K562 (cell line): ENCODE results near the gene CNIH1. TPM values are rescaled to one million over a fixed set of nuclear protein-coding genes. Genes with fewer than 3 reads are reported as not detected.

Source experiments
- EP300 ChIP-seq: IDR thresholded peaks from 2 replicates; pipeline ENCODE4 v1.6.1; 2012; ENCODE audit warnings: low read length, improper control_type of control experiment
- ERF ChIP-seq: fragments of 450-650 bp; formaldehyde crosslinking; IDR thresholded peaks from 2 replicates; pipeline ENCODE4 v1.4.0; 2020; ENCODE audit warnings: mild to moderate bottlenecking, mixed read lengths
- HMG20B ChIP-seq: fragments of 250-450 bp; sonication (Bioruptor Pico); IDR thresholded peaks from 2 replicates; pipeline ENCODE4 v1.5.0; 2021; ENCODE audit warnings: mild to moderate bottlenecking
- LEF1 ChIP-seq: fragments of 450-650 bp; IDR thresholded peaks from 2 replicates; pipeline ENCODE4 v1.6.1; 2016; ENCODE audit warnings: mild to moderate bottlenecking
- NEUROD1 ChIP-seq: fragments of 150-350 bp; IDR thresholded peaks from 2 replicates; pipeline ENCODE4 v1.6.1; 2014; ENCODE audit warnings: borderline replicate concordance, low read length, low read depth; ENCODE audit not compliant: partially characterized antibody
- PPARD ChIP-seq: fragments of 250-450 bp; sonication (Bioruptor Pico); IDR thresholded peaks from 2 replicates; pipeline ENCODE4 v1.8.0; 2022; ENCODE audit warnings: inconsistent platforms, mild to moderate bottlenecking, moderate library complexity
- RBFOX2 ChIP-seq: fragments of 200-400 bp; formaldehyde crosslinking; IDR thresholded peaks from 2 replicates; pipeline ENCODE4 v1.6.1; 2017; ENCODE audit warnings: low read depth, mild to moderate bottlenecking, low read length, moderate library complexity
- RCOR1 ChIP-seq, 2 experiments: IDR thresholded peaks; 2 replicates each; pipeline ENCODE4 v1.6.1; 2012; ENCODE audit warnings: low read depth in 2 of 2, low read length in 2 of 2, borderline replicate concordance in 1 of 2, improper control_type of control experiment in 1 of 2
- RFX5 ChIP-seq: IDR thresholded peaks from 2 replicates; pipeline ENCODE4 v1.6.1; 2011; ENCODE audit warnings: low read depth, mild to moderate bottlenecking, improper control_type of control experiment, low read length
- SMAD3 ChIP-seq: fragments of 450-650 bp; formaldehyde crosslinking; conservative IDR thresholded peaks from 2 replicates; pipeline ENCODE4 v1.4.0; 2020; ENCODE audit warnings: mild to moderate bottlenecking
- ZNF561 ChIP-seq: fragments of 450-650 bp; formaldehyde crosslinking; conservative IDR thresholded peaks from 2 replicates; pipeline ENCODE4 v1.4.0; 2020; ENCODE audit warnings: mild to moderate bottlenecking, moderate library complexity
- polyA plus RNA-seq, 8 experiments: library from polyadenylated mRNA; depleted of rRNA in 4 of 8; stranded (reverse) in 5 of 8; unstranded in 3 of 8; fragments of >200 nt; fragmentation: Nextera tagmentation in 2 of 8; fragmentation: Illumina TruSeq in 1 of 8; extraction: Ambion mirVana in 2 of 8; extraction: Trizol in 1 of 8; gene quantifications; 2 replicates each; pipeline versions ENCODE4 v1.2.1 to v1.2.3, GENCODE V29; 2011 to 2014; ENCODE audit warnings: inconsistent platforms in 1 of 8, missing spikeins in 1 of 8
- total RNA-seq, 7 experiments: library from RNA; depleted of rRNA in 6 of 7; stranded (reverse); fragments of >200 nt in 6 of 7; fragmentation: Illumina TruSeq in 2 of 7; extraction: Trizol in 2 of 7; gene quantifications; 2 replicates each; pipeline versions ENCODE4 v1.2.1 to v1.2.3, GENCODE V29; 2011 to 2021; ENCODE audit warnings: low replicate concordance in 1 of 7
- TF ChIP-seq, protein P1 (sequence below): fragments of 450-650 bp; IDR thresholded peaks from 2 replicates; pipeline ENCODE4 v1.6.1; 2017; ENCODE audit warnings: antibody characterized with exemption, mild to moderate bottlenecking
- TF ChIP-seq, protein P2 (sequence below): fragments of 450-650 bp; formaldehyde crosslinking; IDR thresholded peaks from 2 replicates; pipeline ENCODE4 v1.4.0; 2020; ENCODE audit warnings: mild to moderate bottlenecking, moderate library complexity
- TF ChIP-seq, protein P3 (sequence below), 2 experiments: IDR thresholded peaks; 2 replicates each; pipeline ENCODE4 v1.6.1; 2011; ENCODE audit warnings: borderline replicate concordance in 1 of 2, control low read depth in 1 of 2, low read depth in 1 of 2, low read length in 1 of 2, mild to moderate bottlenecking in 1 of 2, mixed read lengths in 1 of 2, moderate library complexity in 1 of 2; ENCODE audit not compliant: insufficient read depth in 1 of 2, insufficient read length in 1 of 2, poor library complexity in 1 of 2, severe bottlenecking in 1 of 2; ENCODE audit errors: extremely low read depth in 1 of 2
- TF ChIP-seq, protein P4 (sequence below): fragments of 450-650 bp; formaldehyde crosslinking; IDR thresholded peaks from 2 replicates; pipeline ENCODE4 v1.4.0; 2020; ENCODE audit warnings: mild to moderate bottlenecking
- TF ChIP-seq, protein P5 (sequence below), 2 experiments: fragments of 450-650 bp; conservative IDR thresholded peaks; 2 replicates each; pipeline ENCODE4 v1.6.1; 2017; ENCODE audit warnings: mild to moderate bottlenecking in 2 of 2, moderate library complexity in 2 of 2

The CNIH1 gene
- total and polyA plus RNA-seq, 9 of the 15 experiments (the other 6 are each of a cell fraction or from before 2014, with no cell fraction given) = 13.9 to 283 (median 77.3) TPM

DNA sequence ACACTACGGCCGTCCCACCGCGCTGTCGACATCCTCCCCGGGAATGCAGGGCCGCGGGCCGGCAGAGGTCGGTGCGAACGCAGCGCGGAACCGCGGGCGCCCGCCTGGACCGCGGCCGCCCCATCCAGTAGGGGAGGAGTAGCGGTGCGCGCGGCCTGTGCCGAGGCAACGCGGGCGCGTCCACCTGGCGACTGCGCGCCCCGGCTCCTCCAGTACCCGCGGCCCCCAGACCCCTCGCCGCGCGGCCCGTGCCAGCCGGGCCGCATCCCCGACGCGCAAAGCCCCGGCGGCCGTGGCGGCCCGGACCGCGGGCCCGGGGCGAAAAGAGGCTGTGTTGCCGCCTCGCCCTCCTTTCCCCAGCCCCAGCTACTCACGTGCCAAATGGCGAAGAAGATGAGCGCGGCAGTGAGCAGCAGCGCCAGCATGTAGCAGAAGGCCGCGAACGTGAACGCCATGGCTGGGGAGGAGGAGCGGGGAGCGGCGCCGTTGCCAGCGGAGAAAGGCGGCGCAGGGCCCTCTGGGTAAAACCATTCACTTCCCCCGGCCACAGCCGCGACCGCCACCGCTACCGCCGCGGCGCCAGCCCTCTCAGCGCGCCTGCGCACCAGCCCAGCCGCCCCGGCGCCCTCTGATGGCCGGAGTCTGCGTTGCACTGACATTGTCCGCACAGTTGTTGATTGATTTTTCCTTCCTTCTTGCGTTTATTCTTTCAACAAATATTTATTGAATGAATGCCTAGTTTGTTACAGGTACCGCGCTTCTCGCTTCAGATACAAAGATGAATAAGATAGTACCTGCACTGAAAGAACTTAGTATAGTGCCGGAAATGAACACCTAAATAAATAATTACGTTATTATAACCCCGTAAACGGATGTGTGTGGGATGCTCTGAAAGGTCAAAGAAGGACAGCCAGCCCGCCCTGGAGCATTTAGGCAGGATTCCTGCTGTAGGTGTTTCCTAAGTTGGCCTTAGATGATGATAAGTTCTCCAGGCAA lies at the start of gene CNIH1 (continued):
- TF ChIP-seq, protein P1, sequence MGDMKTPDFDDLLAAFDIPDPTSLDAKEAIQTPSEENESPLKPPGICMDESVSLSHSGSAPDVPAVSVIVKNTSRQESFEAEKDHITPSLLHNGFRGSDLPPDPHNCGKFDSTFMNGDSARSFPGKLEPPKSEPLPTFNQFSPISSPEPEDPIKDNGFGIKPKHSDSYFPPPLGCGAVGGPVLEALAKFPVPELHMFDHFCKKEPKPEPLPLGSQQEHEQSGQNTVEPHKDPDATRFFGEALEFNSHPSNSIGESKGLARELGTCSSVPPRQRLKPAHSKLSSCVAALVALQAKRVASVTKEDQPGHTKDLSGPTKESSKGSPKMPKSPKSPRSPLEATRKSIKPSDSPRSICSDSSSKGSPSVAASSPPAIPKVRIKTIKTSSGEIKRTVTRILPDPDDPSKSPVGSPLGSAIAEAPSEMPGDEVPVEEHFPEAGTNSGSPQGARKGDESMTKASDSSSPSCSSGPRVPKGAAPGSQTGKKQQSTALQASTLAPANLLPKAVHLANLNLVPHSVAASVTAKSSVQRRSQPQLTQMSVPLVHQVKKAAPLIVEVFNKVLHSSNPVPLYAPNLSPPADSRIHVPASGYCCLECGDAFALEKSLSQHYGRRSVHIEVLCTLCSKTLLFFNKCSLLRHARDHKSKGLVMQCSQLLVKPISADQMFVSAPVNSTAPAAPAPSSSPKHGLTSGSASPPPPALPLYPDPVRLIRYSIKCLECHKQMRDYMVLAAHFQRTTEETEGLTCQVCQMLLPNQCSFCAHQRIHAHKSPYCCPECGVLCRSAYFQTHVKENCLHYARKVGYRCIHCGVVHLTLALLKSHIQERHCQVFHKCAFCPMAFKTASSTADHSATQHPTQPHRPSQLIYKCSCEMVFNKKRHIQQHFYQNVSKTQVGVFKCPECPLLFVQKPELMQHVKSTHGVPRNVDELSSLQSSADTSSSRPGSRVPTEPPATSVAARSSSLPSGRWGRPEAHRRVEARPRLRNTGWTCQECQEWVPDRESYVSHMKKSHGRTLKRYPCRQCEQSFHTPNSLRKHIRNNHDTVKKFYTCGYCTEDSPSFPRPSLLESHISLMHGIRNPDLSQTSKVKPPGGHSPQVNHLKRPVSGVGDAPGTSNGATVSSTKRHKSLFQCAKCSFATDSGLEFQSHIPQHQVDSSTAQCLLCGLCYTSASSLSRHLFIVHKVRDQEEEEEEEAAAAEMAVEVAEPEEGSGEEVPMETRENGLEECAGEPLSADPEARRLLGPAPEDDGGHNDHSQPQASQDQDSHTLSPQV = peak; percentile 62; the same call in 1 of the 2 replicates
- TF ChIP-seq, protein P2, sequence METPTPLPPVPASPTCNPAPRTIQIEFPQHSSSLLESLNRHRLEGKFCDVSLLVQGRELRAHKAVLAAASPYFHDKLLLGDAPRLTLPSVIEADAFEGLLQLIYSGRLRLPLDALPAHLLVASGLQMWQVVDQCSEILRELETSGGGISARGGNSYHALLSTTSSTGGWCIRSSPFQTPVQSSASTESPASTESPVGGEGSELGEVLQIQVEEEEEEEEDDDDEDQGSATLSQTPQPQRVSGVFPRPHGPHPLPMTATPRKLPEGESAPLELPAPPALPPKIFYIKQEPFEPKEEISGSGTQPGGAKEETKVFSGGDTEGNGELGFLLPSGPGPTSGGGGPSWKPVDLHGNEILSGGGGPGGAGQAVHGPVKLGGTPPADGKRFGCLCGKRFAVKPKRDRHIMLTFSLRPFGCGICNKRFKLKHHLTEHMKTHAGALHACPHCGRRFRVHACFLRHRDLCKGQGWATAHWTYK = 0 out of 2 replicates have a peak, but pooled peaks have one; percentile 47
- TF ChIP-seq, protein P3, sequence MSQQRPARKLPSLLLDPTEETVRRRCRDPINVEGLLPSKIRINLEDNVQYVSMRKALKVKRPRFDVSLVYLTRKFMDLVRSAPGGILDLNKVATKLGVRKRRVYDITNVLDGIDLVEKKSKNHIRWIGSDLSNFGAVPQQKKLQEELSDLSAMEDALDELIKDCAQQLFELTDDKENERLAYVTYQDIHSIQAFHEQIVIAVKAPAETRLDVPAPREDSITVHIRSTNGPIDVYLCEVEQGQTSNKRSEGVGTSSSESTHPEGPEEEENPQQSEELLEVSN (IDR thresholded peaks at IDR 0.05; ENCODE audit: borderline replicate concordance in 1 of 2, extremely low read depth in 1 of 2, insufficient read depth in 1 of 2, insufficient read length in 1 of 2, low read depth in 1 of 2, low read length in 1 of 2, poor library complexity in 1 of 2, severe bottlenecking in 1 of 2) = peak in 1 of 2 experiments; percentile 46
- TF ChIP-seq, protein P4, sequence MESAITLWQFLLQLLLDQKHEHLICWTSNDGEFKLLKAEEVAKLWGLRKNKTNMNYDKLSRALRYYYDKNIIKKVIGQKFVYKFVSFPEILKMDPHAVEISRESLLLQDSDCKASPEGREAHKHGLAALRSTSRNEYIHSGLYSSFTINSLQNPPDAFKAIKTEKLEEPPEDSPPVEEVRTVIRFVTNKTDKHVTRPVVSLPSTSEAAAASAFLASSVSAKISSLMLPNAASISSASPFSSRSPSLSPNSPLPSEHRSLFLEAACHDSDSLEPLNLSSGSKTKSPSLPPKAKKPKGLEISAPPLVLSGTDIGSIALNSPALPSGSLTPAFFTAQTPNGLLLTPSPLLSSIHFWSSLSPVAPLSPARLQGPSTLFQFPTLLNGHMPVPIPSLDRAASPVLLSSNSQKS (CRISPR knock-in tag) = no peak
- TF ChIP-seq SMAD3 (no peak), RFX5 (no peak), LEF1 (0 out of 2 replicates have a peak, but pooled peaks have one; percentile 19), RCOR1 (IDR thresholded peaks at IDR 0.05; ENCODE audit: borderline replicate concordance in 1 of 2, low read depth in 2 of 2, low read length in 2 of 2) (no peak), NEUROD1 (no peak), ZNF561 (no peak), EP300 (0 out of 2 replicates have a peak, but pooled peaks have one; percentile 15), HMG20B (CRISPR knock-in tag) (no peak), RBFOX2 (peak; percentile 96), PPARD (CRISPR knock-in tag) (no peak), ERF (CRISPR knock-in tag) (peak; percentile 37; the same call in 1 of the 2 replicates)
- TF ChIP-seq, protein P5, sequence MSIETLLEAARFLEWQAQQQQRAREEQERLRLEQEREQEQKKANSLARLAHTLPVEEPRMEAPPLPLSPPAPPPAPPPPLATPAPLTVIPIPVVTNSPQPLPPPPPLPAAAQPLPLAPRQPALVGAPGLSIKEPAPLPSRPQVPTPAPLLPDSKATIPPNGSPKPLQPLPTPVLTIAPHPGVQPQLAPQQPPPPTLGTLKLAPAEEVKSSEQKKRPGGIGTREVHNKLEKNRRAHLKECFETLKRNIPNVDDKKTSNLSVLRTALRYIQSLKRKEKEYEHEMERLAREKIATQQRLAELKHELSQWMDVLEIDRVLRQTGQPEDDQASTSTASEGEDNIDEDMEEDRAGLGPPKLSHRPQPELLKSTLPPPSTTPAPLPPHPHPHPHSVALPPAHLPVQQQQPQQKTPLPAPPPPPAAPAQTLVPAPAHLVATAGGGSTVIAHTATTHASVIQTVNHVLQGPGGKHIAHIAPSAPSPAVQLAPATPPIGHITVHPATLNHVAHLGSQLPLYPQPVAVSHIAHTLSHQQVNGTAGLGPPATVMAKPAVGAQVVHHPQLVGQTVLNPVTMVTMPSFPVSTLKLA (conservative IDR thresholded peaks at IDR 0.05) = 0 out of 4 replicates have a peak, but pooled peaks of 1 of the 2 experiments have one; percentile 35
